ENCODE measurements around the gene ZDHHC14.

Gene ZDHHC14

GRCh38 chr6:157604816-157605215 lies 223.8 kb downstream of the ZDHHC14 start:
- Histone ChIP-seq H3K27ac (ENCODE audit: low read depth, low read length) (no peak overlapping the region), H3K36me3 (ENCODE audit: insufficient read depth, low read length) (no peaks in the 10 kb centered on the region), H3K4me3 (ENCODE audit: low read depth in 1 of 2, low read length in 2 of 2) (no peak overlapping the region), H3K9ac (ENCODE audit: low read length) (no peak overlapping the region), H3K27me3 (ENCODE audit: control insufficient read depth in 1 of 2, insufficient read depth in 2 of 2, low read length in 2 of 2) (no peaks in the 10 kb centered on the region), H3K9me3 (ENCODE audit: low read length) (no peaks in the 10 kb centered on the region), H3K4me1 (ENCODE audit: insufficient read depth, low read length) (no peaks in the 10 kb centered on the region)

GRCh38 chr6:157605484-157605883 lies 224.5 kb downstream of the ZDHHC14 start:
- Histone ChIP-seq H3K9ac (ENCODE audit: low read length) (no peak overlapping the region), H3K36me3 (ENCODE audit: insufficient read depth, low read length) (no peaks in the 10 kb centered on the region), H3K4me1 (ENCODE audit: insufficient read depth, low read length) (no peaks in the 10 kb centered on the region), H3K27ac (ENCODE audit: low read depth, low read length) (no peak overlapping the region), H3K27me3 (ENCODE audit: control insufficient read depth in 1 of 2, insufficient read depth in 2 of 2, low read length in 2 of 2) (no peaks in the 10 kb centered on the region), H3K4me3 (ENCODE audit: low read depth in 1 of 2, low read length in 2 of 2) (no peak overlapping the region), H3K9me3 (ENCODE audit: low read length) (no peaks in the 10 kb centered on the region)

GRCh38 chr6:157606516-157606915 lies 225.5 kb downstream of the ZDHHC14 start:
- Histone ChIP-seq H3K9ac (ENCODE audit: low read length) (no peak overlapping the region), H3K4me3 (ENCODE audit: low read depth in 1 of 2, low read length in 2 of 2) (no peak overlapping the region), H3K9me3 (ENCODE audit: low read length) (no peaks in the 10 kb centered on the region), H3K4me1 (ENCODE audit: insufficient read depth, low read length) (no peaks in the 10 kb centered on the region), H3K27me3 (ENCODE audit: control insufficient read depth in 1 of 2, insufficient read depth in 2 of 2, low read length in 2 of 2) (no peaks in the 10 kb centered on the region), H3K36me3 (ENCODE audit: insufficient read depth, low read length) (no peaks in the 10 kb centered on the region), H3K27ac (ENCODE audit: low read depth, low read length) (no peak overlapping the region)

- Histone ChIP-seq H3K9me3 (ENCODE audit: low read length) (no peaks in the 10 kb centered on the region), H3K4me3 (ENCODE audit: low read depth in 1 of 2, low read length in 2 of 2) (no peak overlapping the region), H3K36me3 (ENCODE audit: insufficient read depth, low read length) (no peaks in the 10 kb centered on the region), H3K9ac (ENCODE audit: low read length) (no peak overlapping the region), H3K4me1 (ENCODE audit: insufficient read depth, low read length) (peaks cover 5% of the 10 kb centered on the region), H3K27me3 (ENCODE audit: control insufficient read depth in 1 of 2, insufficient read depth in 2 of 2, low read length in 2 of 2) (no peaks in the 10 kb centered on the region), H3K27ac (ENCODE audit: low read depth, low read length) (no peak overlapping the region)
These were observed 226.5 kb downstream of the ZDHHC14 start for GRCh38 chr6:157607317-157608109.

- Histone ChIP-seq H3K9me3 (ENCODE audit: low read length) (no peaks in the 10 kb centered on the region), H3K27ac (ENCODE audit: low read depth, low read length) (no peak overlapping the region), H3K27me3 (ENCODE audit: control insufficient read depth in 1 of 2, insufficient read depth in 2 of 2, low read length in 2 of 2) (no peaks in the 10 kb centered on the region), H3K4me3 (ENCODE audit: low read depth in 1 of 2, low read length in 2 of 2) (no peak overlapping the region), H3K9ac (ENCODE audit: low read length) (no peak overlapping the region), H3K4me1 (ENCODE audit: insufficient read depth, low read length) (peaks cover 14% of the 10 kb centered on the region), H3K36me3 (ENCODE audit: insufficient read depth, low read length) (no peaks in the 10 kb centered on the region)
These were observed 227.5 kb downstream of the ZDHHC14 start for GRCh38 chr6:157608221-157609075.

DNA sequence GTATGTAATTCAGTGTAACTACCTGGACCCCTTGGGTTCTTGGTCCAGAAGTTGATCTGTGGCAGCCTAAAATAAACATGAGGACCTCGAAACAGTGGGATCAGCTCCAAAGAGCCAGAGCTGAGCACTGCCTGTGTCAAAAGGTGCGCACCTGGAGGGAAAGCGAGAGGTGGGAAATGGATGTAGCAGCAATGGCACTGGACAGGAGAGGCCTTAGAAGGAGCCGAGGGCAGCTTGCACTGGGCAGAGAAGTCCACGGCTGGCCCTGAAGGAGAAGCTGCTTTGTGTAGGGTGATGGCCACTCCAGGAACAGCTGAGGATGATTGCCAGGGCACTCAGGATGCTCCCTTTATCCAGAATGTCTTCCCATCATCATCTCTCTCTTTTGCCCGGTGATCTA lies 228.1 kb downstream of the ZDHHC14 start:
- Histone ChIP-seq H3K4me1 (ENCODE audit: insufficient read depth, low read length) (peaks cover 21% of the 10 kb centered on the region), H3K27me3 (ENCODE audit: control insufficient read depth in 1 of 2, insufficient read depth in 2 of 2, low read length in 2 of 2) (no peaks in the 10 kb centered on the region), H3K9ac (ENCODE audit: low read length) (no peak overlapping the region), H3K9me3 (ENCODE audit: low read length) (no peaks in the 10 kb centered on the region), H3K36me3 (ENCODE audit: insufficient read depth, low read length) (no peaks in the 10 kb centered on the region), H3K27ac (ENCODE audit: low read depth, low read length) (no peak overlapping the region), H3K4me3 (ENCODE audit: low read depth in 1 of 2, low read length in 2 of 2) (no peak overlapping the region)

- no peak overlapping the region for H3K4me3 ChIP-seq (ENCODE audit: low read depth in 1 of 2, low read length in 2 of 2)
- no peak overlapping the region for H3K9ac ChIP-seq (ENCODE audit: low read length)
- H3K36me3 ChIP-seq (ENCODE audit: insufficient read depth, low read length), result no peaks in the 10 kb centered on the region
- peaks cover 25% of the 10 kb centered on the region for H3K4me1 ChIP-seq (ENCODE audit: insufficient read depth, low read length)
- H3K9me3 ChIP-seq (ENCODE audit: low read length), result no peaks in the 10 kb centered on the region
- no peaks in the 10 kb centered on the region for H3K27me3 ChIP-seq (ENCODE audit: control insufficient read depth in 1 of 2, insufficient read depth in 2 of 2, low read length in 2 of 2)
- no peak overlapping the region for H3K27ac ChIP-seq (ENCODE audit: low read depth, low read length)
These were observed 228.6 kb downstream of the ZDHHC14 start for GRCh38 chr6:157609556-157609955.

- Histone ChIP-seq H3K4me1 (ENCODE audit: insufficient read depth, low read length) (peaks cover 29% of the 10 kb centered on the region), H3K4me3 (ENCODE audit: low read depth in 1 of 2, low read length in 2 of 2) (no peak overlapping the region), H3K27me3 (ENCODE audit: control insufficient read depth in 1 of 2, insufficient read depth in 2 of 2, low read length in 2 of 2) (no peaks in the 10 kb centered on the region), H3K9ac (ENCODE audit: low read length) (no peak overlapping the region), H3K9me3 (ENCODE audit: low read length) (no peaks in the 10 kb centered on the region), H3K36me3 (ENCODE audit: insufficient read depth, low read length) (no peaks in the 10 kb centered on the region), H3K27ac (ENCODE audit: low read depth, low read length) (no peak overlapping the region)
These were observed 229.5 kb downstream of the ZDHHC14 start for GRCh38 chr6:157610451-157610999.

- Histone ChIP-seq H3K36me3 (ENCODE audit: insufficient read depth, low read length) (no peaks in the 10 kb centered on the region), H3K9me3 (ENCODE audit: low read length) (no peaks in the 10 kb centered on the region), H3K27ac (ENCODE audit: low read depth, low read length) (no peak overlapping the region), H3K4me1 (ENCODE audit: insufficient read depth, low read length) (peaks cover 29% of the 10 kb centered on the region), H3K9ac (ENCODE audit: low read length) (no peak overlapping the region), H3K27me3 (ENCODE audit: control insufficient read depth in 1 of 2, insufficient read depth in 2 of 2, low read length in 2 of 2) (no peaks in the 10 kb centered on the region), H3K4me3 (ENCODE audit: low read depth in 1 of 2, low read length in 2 of 2) (no peak overlapping the region)
These were observed 230.4 kb downstream of the ZDHHC14 start for GRCh38 chr6:157611406-157611805.

DNA sequence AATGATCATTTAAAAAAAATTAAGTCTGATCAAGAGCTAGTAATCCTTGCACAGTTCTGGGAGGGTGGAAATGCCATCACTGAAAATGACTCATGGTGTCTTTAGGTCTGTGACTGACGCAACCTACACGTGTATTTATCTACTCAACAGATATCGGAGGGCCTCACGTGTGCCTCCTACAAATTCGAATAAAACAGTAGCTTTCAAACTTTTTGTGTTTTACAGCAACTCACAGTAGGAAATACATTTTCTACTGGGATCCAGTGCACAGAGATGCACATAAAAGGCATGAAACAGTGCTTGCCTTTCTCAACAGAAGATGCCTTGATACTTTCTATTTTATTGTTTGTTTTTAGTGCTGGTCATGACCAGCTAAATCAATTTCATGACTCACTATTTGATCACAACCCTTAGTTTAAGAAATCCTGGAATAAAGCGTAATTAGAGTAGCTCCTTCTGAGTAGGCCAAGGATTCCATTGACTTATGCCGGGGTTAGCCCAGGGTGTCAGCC lies 232.1 kb downstream of the ZDHHC14 start:
- H3K27ac ChIP-seq (ENCODE audit: low read depth, low read length), result no peak overlapping the region
- no peak overlapping the region for H3K4me3 ChIP-seq (ENCODE audit: low read depth in 1 of 2, low read length in 2 of 2)
- H3K36me3 ChIP-seq (ENCODE audit: insufficient read depth, low read length), result no peaks in the 10 kb centered on the region
- H3K4me1 ChIP-seq (ENCODE audit: insufficient read depth, low read length), result peaks cover 29% of the 10 kb centered on the region
- no peak overlapping the region for H3K9ac ChIP-seq (ENCODE audit: low read length)
- no peaks in the 10 kb centered on the region for H3K9me3 ChIP-seq (ENCODE audit: low read length)
- no peaks in the 10 kb centered on the region for H3K27me3 ChIP-seq (ENCODE audit: control insufficient read depth in 1 of 2, insufficient read depth in 2 of 2, low read length in 2 of 2)

DNA sequence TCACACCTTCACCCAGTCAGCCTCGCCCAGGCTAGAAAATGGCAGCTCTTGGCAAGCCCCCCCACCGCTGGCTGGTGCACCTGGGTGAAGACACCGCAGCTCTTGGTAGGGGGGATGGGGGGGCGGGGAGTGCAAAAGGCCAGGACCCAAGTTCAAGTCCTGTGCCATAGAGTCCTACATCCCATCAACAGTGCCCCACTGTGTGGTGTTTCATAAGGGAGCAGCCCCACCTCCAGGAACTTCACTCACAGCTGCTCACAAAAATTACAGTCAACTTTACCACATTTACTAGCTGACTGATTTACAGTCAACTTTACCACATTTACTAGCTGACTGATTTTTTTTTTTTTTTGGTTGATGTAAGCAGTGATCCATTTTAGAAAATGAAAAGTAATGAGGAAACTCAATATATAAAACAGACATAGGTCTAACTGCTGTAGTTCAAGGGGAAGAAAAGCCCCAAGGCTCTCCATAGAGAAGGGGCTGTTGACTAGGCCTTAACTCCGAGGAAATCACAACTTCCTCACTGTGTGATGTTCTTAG lies 233.1 kb downstream of the ZDHHC14 start:
- Histone ChIP-seq H3K9me3 (ENCODE audit: low read length) (no peaks in the 10 kb centered on the region), H3K27ac (ENCODE audit: low read depth, low read length) (no peak overlapping the region), H3K9ac (ENCODE audit: low read length) (no peak overlapping the region), H3K36me3 (ENCODE audit: insufficient read depth, low read length) (no peaks in the 10 kb centered on the region), H3K27me3 (ENCODE audit: control insufficient read depth in 1 of 2, insufficient read depth in 2 of 2, low read length in 2 of 2) (no peaks in the 10 kb centered on the region), H3K4me3 (ENCODE audit: low read depth in 1 of 2, low read length in 2 of 2) (no peak overlapping the region), H3K4me1 (ENCODE audit: insufficient read depth, low read length) (peaks cover 29% of the 10 kb centered on the region)

Measured in muscle layer of colon (tissue), 2 donors.